Activated naive CD8-positive, alpha-beta T cell treated with anti-CD3 and anti-CD28 coated beads, Interleukin-2, amount 10 ng/mL, durations not matched to agents 7 days and 5 days (primary cell): ENCODE results near the gene TMEM17. TPM values are rescaled to one million over a fixed set of nuclear protein-coding genes. Genes with fewer than 3 reads are reported as not detected.
"Not testable (repeated sequence)": the region's sequence is repeated elsewhere in the genome, so short reads cannot be mapped to it uniquely, and the experiment has no call there.

ENCODE experiments used
- ATAC-seq: fragments of 150-1000 bp; cut with Tn5 transposase; one replicate; pipeline ENCODE4 v1.10.0; 2021; ENCODE audit warnings: low read depth, moderate library complexity
- POLR2A ChIA-PET: fragments of 350-600 bp; sonication (Branson Sonifier 250); formaldehyde crosslinking; loops from one replicate; lab custom pipeline; 2021; ENCODE audit warnings: antibody characterized with exemption; lab: Charles Lee
- DNase-seq: peaks from one replicate; pipeline ENCODE4 v3.0.0; 2021
- H3K27ac Mint-ChIP-seq: one replicate; pipeline ENCODE4 v1.8.0; 2022; ENCODE audit warnings: mild to moderate bottlenecking, mixed read lengths
- H3K27me3 Mint-ChIP-seq: one replicate; pipeline ENCODE4 v1.8.0; 2022; ENCODE audit warnings: mild to moderate bottlenecking, moderate library complexity, mixed read lengths
- H3K36me3 Mint-ChIP-seq: one replicate; pipeline ENCODE4 v1.8.0; 2021; ENCODE audit warnings: mild to moderate bottlenecking, mixed read lengths
- H3K4me1 Mint-ChIP-seq: one replicate; pipeline ENCODE4 v1.8.0; 2021; ENCODE audit warnings: mixed read lengths
- H3K4me3 Mint-ChIP-seq: one replicate; pipeline ENCODE4 v1.8.0; 2022; ENCODE audit warnings: mild to moderate bottlenecking, moderate library complexity, mixed read lengths
- H3K9me3 Mint-ChIP-seq: one replicate; pipeline ENCODE4 v1.8.0; 2021; ENCODE audit warnings: mixed read lengths
- total RNA-seq, 2 experiments: library from RNA; stranded (reverse); gene quantifications; one replicate each; pipeline ENCODE4 v1.2.3, GENCODE V29; 2021

TMEM17 gene
- total RNA-seq, 2 experiments from 2014 or later: not detected

GRCh38 chr2:62527478-62528210 lies 21.6 kb upstream of the TMEM17 start:
- Mint-ChIP-seq H3K27me3 (peaks cover 7% of the 10 kb centered on the region), H3K4me1 (no peaks in the 10 kb centered on the region), H3K4me3 (no peak overlapping the region), H3K27ac (no peak overlapping the region), H3K9me3 (peaks cover 4% of the 10 kb centered on the region), H3K36me3 (no peaks in the 10 kb centered on the region)
- no peak for ATAC-seq
- POLR2A ChIA-PET: no interaction called here
- DNase-seq: no peak

DNA sequence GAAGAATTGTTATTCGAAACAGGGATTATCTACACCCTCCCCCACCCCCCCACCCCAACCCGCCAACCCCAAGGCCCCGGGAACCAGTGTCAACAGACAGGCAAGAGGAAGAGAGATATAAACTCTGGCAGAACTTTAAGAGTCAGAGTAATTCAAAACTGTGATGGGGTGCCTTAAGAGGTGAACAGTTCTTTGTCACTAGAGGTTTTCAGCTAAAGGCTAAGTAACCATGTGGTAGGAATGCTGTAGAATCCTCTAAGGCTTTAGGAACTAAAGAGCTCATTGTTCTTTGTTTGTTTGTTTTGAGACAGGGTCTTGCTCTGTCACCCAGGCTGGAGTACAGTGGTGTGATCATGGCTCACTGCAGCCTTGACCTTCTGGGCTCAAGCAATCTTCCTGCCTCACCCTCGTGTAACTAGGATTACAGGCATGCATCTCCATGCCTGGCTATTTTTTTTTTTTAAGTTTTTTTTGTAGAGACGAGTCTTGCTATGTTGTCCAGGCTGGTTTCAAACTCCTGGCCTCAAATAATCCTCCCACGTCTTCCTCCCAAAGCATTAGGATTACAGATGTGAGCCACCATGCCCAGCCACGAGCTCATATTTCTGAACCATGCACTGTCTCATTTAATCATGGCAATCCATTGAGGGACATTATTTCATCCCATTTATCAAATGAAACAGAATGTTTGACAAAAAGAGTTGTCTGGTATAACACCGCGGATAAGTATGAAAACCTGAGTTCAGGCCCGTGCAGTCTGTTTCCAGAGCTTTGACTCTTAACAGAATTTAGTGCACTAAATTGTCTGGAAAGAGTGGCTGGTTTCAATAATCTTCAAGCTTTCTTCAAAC lies 20.8 kb upstream of the TMEM17 start:
- Mint-ChIP-seq H3K27me3 (peaks cover 10% of the 10 kb centered on the region), H3K9me3 (peaks cover 3% of the 10 kb centered on the region), H3K36me3 (no peaks in the 10 kb centered on the region), H3K27ac (no peak overlapping the region), H3K4me3 (no peak overlapping the region), H3K4me1 (no peaks in the 10 kb centered on the region)
- no peak for DNase-seq
- no peak for ATAC-seq
- POLR2A ChIA-PET: no interaction called here

DNA sequence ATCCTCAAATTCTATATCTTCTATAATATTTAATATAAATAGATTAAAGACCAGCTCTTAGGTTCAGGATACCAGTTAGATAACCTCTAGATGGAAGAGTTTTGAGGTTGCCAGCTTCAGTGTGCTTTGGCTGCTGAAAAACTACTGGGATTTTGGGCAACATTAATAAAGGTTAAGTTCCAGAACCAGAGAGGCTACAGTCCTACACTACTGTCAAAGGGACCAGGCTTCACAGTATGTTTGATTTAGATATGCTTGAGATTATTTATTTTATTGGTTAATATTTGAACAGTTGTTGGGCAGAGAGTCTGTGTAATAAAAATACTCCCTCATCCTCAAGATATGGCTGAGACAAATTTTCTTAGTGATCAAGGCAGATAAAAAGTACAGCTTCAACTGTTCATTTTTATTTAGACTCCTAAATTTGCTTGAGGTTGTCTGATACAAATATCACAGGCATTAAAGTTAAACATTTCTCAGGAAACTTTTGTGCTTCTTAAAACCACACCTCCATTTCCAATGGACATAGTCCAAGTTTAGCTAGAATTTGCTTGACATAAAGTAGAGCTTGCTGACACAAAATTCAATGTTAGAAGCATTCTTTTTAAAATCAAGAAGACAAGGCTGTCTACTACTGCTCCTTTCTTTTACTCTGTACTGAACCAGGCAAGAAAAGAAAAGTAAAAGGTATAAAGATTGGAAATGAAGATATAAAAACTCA lies 19.7 kb upstream of the TMEM17 start:
- peaks cover 3% of the 10 kb centered on the region for H3K9me3 Mint-ChIP-seq
- POLR2A ChIA-PET: no interaction called here
- H3K36me3 Mint-ChIP-seq: no peaks in the 10 kb centered on the region
- H3K27ac Mint-ChIP-seq: no peak overlapping the region
- no peak for DNase-seq
- H3K4me3 Mint-ChIP-seq: no peak overlapping the region
- no peaks in the 10 kb centered on the region for H3K4me1 Mint-ChIP-seq
- H3K27me3 Mint-ChIP-seq: peaks cover 10% of the 10 kb centered on the region
- ATAC-seq: no peak

- Mint-ChIP-seq H3K27me3 (peaks cover 10% of the 10 kb centered on the region), H3K36me3 (no peaks in the 10 kb centered on the region)
- POLR2A ChIA-PET: no interaction called here
Measured at GRCh38 chr2:62524293-62524941, 18.4 kb upstream of the TMEM17 start.

GRCh38 chr2:62521061-62521460 lies 15.1 kb upstream of the TMEM17 start:
- ATAC-seq, H3K27ac Mint-ChIP-seq, POLR2A ChIA-PET, DNase-seq, H3K36me3 Mint-ChIP-seq, H3K9me3 Mint-ChIP-seq, H3K4me3 Mint-ChIP-seq, H3K27me3 Mint-ChIP-seq, H3K4me1 Mint-ChIP-seq: not testable (repeated sequence)

More at GRCh38 chr2:62524293-62524941, 18.4 kb upstream of the TMEM17 start:
- H3K9me3 Mint-ChIP-seq: peaks cover 3% of the 10 kb centered on the region
- no peak overlapping the region for H3K4me3 Mint-ChIP-seq
- no peaks in the 10 kb centered on the region for H3K4me1 Mint-ChIP-seq
- H3K27ac Mint-ChIP-seq: no peak overlapping the region
- DNase-seq: no peak
- ATAC-seq: no peak

DNA sequence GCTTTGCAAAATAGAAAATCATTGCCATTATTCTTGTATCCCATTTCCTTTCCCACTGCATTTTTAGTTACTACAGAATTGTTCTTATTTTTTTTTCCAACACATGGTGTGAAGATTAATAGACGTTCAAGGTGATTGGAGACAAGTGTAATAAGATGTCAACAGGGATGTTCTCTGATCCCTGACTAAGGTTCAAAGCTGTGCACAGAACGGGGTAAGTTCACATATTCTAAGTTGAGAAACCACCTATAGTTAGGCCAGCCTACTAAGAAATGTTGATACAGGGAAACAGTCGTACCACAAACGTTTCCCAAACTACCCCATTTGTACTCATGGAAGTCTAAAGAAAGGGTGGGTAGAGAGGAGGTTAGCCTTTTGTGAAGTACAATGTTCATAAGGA lies 6.4 kb upstream of the TMEM17 start:
- DNase-seq (no peak), ATAC-seq (no peak)
- Mint-ChIP-seq H3K9me3 (peaks cover 1% of the 10 kb centered on the region), H3K4me1 (no peaks in the 10 kb centered on the region), H3K4me3 (no peak overlapping the region), H3K27me3 (peaks cover 25% of the 10 kb centered on the region), H3K27ac (no peak overlapping the region), H3K36me3 (no peaks in the 10 kb centered on the region)
- POLR2A ChIA-PET: no interaction called here

DNA sequence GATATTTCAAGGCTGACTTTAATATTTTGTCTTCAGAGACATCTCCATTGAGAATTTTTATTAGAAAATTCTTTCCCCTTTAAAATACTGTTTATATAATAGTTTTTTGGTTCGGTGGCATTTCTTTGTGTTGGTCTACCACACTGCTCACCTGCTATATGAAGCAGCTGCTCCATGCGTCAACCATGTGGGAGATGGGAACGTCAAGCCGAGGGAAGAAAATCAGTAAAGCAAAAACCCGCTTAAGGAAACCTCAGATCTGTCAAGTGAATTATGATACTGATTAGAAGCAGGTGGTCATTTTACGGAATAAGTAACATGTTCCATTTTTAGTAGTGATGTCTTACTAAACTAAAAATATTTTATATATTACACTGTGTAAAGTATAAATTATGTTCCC lies 5.6 kb upstream of the TMEM17 start:
- no peaks in the 10 kb centered on the region for H3K36me3 Mint-ChIP-seq
- DNase-seq: no peak
- peaks cover under 1% of the 10 kb centered on the region for H3K4me1 Mint-ChIP-seq
- H3K9me3 Mint-ChIP-seq: no peaks in the 10 kb centered on the region
- H3K27ac Mint-ChIP-seq: no peak overlapping the region
- POLR2A ChIA-PET: no interaction called here
- no peak overlapping the region for H3K4me3 Mint-ChIP-seq
- ATAC-seq: no peak
- H3K27me3 Mint-ChIP-seq: peaks cover 27% of the 10 kb centered on the region

DNA sequence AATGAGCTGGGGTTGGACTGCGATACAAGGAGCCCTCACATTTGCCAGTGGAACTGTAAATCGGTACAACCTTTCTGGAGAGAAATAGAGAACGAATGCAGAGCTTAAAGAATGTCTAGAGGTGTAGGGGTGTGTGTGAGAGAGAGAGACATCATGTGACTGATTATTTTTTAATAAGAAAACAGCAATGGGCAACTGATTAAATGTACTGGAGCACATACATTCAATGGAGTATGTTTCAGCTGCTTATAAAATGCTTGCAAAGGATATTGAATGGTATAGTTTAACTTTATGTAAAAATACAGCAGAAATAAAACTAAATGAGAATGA lies 391 bp upstream of the TMEM17 start:
- H3K27me3 Mint-ChIP-seq: peaks cover 38% of the 10 kb centered on the region
- H3K4me3 Mint-ChIP-seq: peak overlapping the region; percentile 80
- H3K9me3 Mint-ChIP-seq: no peaks in the 10 kb centered on the region
- POLR2A ChIA-PET: no interaction called here
- no peak overlapping the region for H3K27ac Mint-ChIP-seq
- peaks cover 7% of the 10 kb centered on the region for H3K4me1 Mint-ChIP-seq
- no peak for ATAC-seq
- no peaks in the 10 kb centered on the region for H3K36me3 Mint-ChIP-seq
- DNase-seq: no peak

DNA sequence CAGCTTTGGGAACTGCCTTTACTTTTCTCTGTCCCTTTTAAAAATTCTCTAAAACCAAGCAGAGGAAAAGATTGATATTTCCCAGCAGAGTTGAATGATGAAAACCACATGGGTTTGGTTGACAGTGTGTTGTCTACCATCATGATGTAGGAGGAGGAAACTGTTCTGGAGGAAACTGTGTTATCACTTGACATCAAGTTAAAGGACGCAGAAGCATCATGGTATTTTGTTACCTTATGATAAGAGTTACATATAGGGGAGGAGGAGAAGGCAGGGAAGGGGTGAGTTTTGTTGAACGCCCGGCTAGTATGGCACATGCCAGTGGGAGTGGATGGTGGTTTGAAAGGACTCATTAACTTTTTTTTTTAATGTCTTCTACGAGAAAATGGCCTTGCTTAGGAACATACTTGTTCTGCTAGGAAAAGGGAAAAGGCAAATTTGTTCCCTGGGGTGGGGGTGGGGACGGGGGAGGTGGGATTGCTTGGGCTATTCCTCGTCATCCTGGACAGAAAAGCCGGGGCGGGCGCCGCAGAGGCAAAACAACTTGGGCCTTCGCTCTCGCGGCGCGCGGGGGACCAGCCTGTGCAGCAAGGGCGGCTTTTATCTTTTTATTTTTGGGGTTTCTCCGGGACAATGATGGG lies 766 bp downstream of the TMEM17 start:
- Mint-ChIP-seq H3K27ac (no peak overlapping the region), H3K9me3 (no peaks in the 10 kb centered on the region), H3K27me3 (peaks cover 39% of the 10 kb centered on the region), H3K4me3 (peak overlapping the region; percentile 80), H3K4me1 (peaks cover 7% of the 10 kb centered on the region), H3K36me3 (no peaks in the 10 kb centered on the region)
- POLR2A ChIA-PET: no interaction called here
- DNase-seq (no peak), ATAC-seq (no peak)

- H3K4me1 Mint-ChIP-seq: peaks cover 7% of the 10 kb centered on the region
- no peak for ATAC-seq
- POLR2A ChIA-PET: no interaction called here
- no peaks in the 10 kb centered on the region for H3K9me3 Mint-ChIP-seq
- no peaks in the 10 kb centered on the region for H3K36me3 Mint-ChIP-seq
- H3K27me3 Mint-ChIP-seq: peaks cover 39% of the 10 kb centered on the region
- no peak overlapping the region for H3K27ac Mint-ChIP-seq
- DNase-seq: no peak
- no peak overlapping the region for H3K4me3 Mint-ChIP-seq
Measured at GRCh38 chr2:62504657-62505056, 1.3 kb downstream of the TMEM17 start.

- no peak for ATAC-seq
- no peak overlapping the region for H3K4me3 Mint-ChIP-seq
- no peak for DNase-seq
- peaks cover 29% of the 10 kb centered on the region for H3K27me3 Mint-ChIP-seq
- H3K4me1 Mint-ChIP-seq: peaks cover 7% of the 10 kb centered on the region
- no peaks in the 10 kb centered on the region for H3K36me3 Mint-ChIP-seq
- no peaks in the 10 kb centered on the region for H3K9me3 Mint-ChIP-seq
- POLR2A ChIA-PET: no interaction called here
- H3K27ac Mint-ChIP-seq: no peak overlapping the region
Measured at GRCh38 chr2:62501794-62502500, 4.0 kb downstream of the TMEM17 start.

DNA sequence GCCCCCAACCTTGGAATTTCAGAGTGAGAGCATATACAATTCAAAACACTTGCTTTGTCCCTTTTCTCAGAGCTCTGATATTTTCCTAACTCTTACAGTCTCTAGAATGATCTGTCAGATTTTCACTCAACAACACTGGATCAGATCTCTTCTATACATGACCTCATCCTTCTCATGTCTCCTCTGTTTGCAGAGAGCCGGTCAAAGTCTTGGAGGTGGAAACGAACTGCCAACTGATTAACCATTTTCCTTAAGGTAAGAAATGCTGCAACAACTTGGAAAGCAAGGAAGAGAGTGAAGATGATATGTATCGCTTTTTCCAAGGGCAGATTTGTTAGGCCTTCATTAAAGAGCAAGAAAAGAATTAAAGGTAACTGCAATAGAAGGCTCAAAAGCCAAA lies 4.9 kb downstream of the TMEM17 start:
- peaks cover 27% of the 10 kb centered on the region for H3K27me3 Mint-ChIP-seq
- H3K27ac Mint-ChIP-seq: no peak overlapping the region
- POLR2A ChIA-PET: no interaction called here
- H3K4me1 Mint-ChIP-seq: peaks cover 3% of the 10 kb centered on the region
- H3K36me3 Mint-ChIP-seq: no peaks in the 10 kb centered on the region
- no peak overlapping the region for H3K4me3 Mint-ChIP-seq
- ATAC-seq (no peak), DNase-seq (no peak)
- no peaks in the 10 kb centered on the region for H3K9me3 Mint-ChIP-seq
